Ammon's horn (tissue), 1 donor: ENCODE data around the gene DLG5.

Experiments
- DNase-seq: peaks from one replicate; pipeline ENCODE4 v3.0.0-alpha.2; 2016; ENCODE audit warnings: low spot score

Gene DLG5

GRCh38 chr10:77867124-77867719, 59.3 kb downstream of the DLG5 start:
- no peak for DNase-seq

- DNase-seq, result no peak
These were observed 60.0 kb downstream of the DLG5 start for GRCh38 chr10:77866598-77866997.

GRCh38 chr10:77865580-77866324, 60.8 kb downstream of the DLG5 start:
- DNase-seq, result peak; percentile 11

DNA sequence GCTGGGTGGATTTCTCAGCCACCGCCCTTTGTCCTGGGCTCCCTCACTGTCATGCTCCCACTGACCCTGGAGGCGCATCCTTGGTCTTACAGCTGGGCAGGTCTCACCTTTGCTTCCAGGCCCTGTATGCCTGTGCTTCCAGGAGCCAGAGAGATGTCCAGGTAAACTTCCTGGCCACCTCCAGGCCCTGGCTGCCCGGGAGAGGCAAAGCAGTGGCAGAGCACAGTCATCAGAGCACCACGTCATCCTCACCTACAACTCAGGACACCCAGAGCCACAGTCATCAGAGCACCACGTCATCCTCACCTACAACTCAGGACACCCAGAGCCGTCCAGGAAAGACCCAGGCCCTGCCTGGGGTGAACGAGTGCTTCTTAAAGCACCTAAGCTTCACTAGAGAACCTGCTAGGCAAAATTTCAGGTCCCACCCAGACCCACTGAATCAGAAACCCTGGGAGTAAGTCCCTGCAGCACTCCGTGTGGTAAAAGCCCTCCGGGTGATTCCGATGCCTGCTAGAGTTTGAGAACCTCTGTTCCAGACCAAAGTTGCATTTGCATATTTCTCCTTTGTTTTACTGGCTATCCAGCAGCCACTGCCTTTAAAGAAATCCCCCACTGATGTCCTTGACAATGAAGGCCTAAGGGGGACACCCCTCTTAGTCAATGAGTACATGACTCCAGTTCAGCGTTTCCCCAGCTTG, 62.3 kb downstream of the DLG5 start:
- DNase-seq, result no peak

- DNase-seq, result no peak
These were observed 63.1 kb downstream of the DLG5 start for GRCh38 chr10:77863446-77863845.

GRCh38 chr10:77862595-77862994, 64.0 kb downstream of the DLG5 start:
- DNase-seq, result no peak

DNA sequence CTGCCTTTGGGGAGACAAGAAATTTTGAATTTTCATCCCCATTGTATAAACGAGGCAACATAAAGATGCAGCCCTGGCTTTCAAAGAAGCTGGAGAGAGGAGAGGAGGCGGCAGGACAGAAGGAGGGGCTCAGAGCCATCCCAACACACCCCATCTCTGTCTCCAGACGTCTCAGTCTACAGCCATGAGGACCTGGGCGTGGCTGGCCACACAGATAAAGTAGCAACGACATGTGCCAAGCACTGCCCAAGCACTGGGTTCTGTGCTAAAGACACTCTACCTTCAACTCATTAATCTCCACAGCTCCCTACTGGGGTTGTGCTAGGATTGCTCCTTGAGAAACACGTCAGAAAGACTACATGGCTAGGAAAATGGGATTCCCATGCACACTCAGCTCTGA, 65.2 kb downstream of the DLG5 start:
- DNase-seq, result no peak

DNA sequence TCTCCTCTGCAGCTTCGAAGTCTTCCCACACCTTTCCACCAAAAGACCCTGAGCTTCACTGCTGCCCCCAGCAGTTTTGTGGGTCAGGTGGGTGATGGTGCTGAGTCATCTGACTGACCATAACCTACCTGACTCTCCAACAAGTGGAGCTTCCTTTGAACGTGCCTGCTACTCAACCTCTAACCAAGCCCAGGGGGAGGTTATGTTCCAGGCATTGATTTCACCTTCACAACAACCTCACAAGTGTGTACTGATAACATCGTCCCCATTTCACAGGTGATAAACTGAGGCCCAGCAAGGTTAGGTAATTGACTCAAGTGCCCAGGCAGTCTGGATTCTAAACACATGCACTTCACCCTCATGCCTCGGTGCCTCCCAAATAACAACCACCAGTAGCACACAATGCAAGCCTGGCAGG, 66.7 kb downstream of the DLG5 start:
- DNase-seq, result no peak

DNA sequence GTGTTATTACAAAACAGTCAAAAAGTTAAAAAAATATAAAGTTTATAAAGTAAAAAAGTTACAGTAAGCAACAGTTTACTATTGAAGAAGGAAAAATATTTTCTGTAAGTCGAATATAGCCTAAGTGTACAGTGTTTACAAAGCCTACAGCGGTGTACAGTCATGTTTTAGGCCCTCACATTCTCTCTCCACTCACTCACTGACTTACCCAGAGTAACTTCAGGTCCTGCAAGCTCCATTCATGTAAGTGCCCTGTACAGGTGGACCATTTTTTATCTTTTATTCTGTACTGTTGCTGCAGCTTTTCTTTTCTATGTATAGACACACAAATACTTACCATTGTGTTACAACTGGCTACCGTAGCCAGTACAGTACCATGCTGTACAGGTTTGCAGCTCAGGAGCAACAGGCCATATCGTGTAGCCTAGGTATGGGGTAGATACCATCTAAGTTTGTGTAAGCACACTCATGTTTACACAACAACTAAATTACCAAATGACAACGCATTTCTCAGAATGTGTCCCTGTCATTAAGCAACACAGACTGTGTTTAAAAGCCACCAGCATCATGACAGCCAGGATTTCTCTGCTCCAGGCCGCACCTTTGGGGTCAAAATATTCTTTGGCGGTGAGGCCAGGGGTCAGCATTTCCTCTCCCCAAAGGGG, 67.2 kb downstream of the DLG5 start:
- DNase-seq, result no peak

GRCh38 chr10:77857272-77857671, 69.3 kb downstream of the DLG5 start:
- no peak for DNase-seq

- no peak for DNase-seq
These were observed 70.0 kb downstream of the DLG5 start for GRCh38 chr10:77856566-77856965.

- no peak for DNase-seq
These were observed 71.0 kb downstream of the DLG5 start for GRCh38 chr10:77855404-77856155.

DNA sequence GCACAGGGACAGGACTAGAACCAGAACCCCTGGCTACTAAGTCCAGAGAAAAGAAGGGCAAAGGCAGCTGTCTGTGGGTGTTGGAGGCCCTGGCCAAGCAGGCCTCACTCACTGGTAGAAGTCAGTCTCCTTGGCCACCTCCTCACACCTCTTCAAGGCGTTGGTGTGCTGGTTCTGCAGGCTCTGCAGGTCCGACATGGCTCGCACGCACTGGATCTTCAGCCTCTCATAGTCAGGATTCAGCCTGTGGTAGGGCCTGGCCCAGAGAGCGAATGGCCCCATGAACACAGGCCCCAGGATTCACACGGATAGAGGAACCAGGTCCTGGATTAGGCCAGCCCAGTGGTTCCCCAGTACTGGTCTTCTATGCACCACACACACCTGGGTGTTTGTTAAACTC, 72.4 kb downstream of the DLG5 start:
- DNase-seq, result no peak

DNA sequence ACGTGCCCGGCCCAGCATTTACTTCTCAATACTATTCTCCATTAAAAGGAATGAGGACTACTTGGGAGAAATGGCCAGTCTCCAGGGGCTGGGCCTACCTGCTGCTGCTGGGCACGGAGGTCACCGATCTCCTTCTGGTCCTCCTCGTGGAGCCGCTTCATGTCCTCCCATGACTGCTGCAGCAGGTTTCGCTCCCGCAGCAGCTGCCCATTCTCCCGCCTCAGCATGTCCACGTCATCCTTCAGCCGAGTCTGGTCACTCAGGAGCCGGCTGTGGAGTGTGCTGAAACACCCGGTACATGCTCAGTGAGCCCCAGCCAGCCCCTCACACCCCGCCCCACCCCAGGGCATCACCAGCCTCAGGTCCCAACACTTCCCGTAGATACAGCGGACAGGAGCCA, 73.3 kb downstream of the DLG5 start:
- no peak for DNase-seq

DNA sequence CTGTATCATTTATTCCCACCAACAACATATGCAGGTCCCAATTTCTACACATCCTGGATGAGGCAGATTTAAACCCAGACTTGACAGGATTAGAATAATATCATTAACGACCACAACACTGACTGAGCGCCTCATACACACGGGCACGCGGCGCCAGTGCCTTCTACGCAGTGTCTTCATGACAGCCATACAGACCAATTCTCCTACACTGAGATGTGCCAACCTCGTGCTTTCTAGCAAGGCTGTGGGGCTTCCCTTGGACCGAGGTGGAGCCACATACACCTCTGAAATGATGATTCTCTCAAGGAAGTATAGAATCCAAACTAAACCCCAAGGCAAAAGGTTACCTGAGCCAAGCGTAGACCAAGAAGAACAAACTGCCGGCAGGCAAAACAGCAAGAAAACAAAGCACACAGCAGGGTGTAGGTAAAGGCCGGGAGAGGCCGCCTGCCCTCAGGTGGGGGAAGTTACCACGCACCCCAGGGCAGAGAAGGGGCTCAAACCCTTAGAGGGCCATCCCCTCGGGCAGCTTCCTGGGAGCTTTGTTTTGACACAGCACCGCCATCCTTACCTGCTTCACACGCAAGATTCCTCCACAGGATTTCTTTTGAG, 75.8 kb downstream of the DLG5 start:
- DNase-seq, result no peak

- DNase-seq, result no peak
These were observed 77.4 kb downstream of the DLG5 start for GRCh38 chr10:77849039-77849664.

DNA sequence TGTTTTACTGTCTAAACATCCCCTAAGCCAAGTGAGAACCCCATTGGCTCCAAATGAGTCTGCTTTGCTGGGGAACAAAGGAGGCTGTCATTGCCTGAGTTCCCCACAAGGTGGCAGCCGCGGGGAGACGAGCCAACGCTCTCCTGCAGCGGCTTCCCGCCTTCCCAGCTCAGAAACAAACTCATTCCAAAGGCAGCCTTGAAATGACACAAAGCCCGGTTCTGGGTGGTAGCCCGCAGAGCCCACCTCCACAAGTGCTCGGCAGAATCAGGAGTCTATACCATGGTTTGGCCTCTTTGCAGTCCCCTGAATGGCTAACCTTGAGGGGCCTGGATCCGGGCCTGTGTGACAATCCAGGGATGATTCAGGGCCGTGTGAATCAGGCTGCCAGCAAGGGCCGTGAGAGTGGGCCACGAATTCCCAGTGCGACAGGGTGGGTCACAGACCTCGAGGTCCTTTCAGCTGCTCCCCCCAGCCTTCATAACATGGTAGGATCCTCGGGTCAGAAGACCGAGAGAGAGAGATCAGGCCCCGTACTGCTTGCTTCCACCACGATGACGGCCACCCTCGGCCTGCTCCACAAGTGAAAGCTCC, 79.7 kb downstream of the DLG5 start:
- peak; percentile 88 for DNase-seq

- no peak for DNase-seq
These were observed 81.1 kb downstream of the DLG5 start for GRCh38 chr10:77845451-77845850.

- DNase-seq, result no peak
These were observed 81.7 kb downstream of the DLG5 start for GRCh38 chr10:77844713-77845445.

- no peak for DNase-seq
These were observed 82.4 kb downstream of the DLG5 start for GRCh38 chr10:77844177-77844576.
